K562 (cell line): ENCODE data around the gene MAPRE2. TPM values are rescaled to one million over a fixed set of nuclear protein-coding genes. Genes with fewer than 3 reads are reported as not detected.

Source experiments
- C11orf30 ChIP-seq: fragments of 450-650 bp; IDR thresholded peaks from 2 replicates; pipeline ENCODE4 v1.6.1; 2016; ENCODE audit warnings: low read depth, mild to moderate bottlenecking
- CREB3 ChIP-seq: fragments of 450-650 bp; conservative IDR thresholded peaks from 2 replicates; pipeline ENCODE4 v1.6.1; 2016; ENCODE audit warnings: missing genetic modification characterization, low read depth, mild to moderate bottlenecking, missing compliant biosample characterization, moderate library complexity
- CSDE1 ChIP-seq, 2 experiments: fragments of 450-650 bp; IDR thresholded peaks; 2 replicates each; pipeline ENCODE4 v1.6.1; 2016; ENCODE audit warnings: mild to moderate bottlenecking in 1 of 2
- DMBX1 ChIP-seq: fragments of 250-450 bp; sonication (Bioruptor Pico); IDR thresholded peaks from 2 replicates; pipeline ENCODE4 v1.8.0; 2022; ENCODE audit warnings: inconsistent platforms, mild to moderate bottlenecking, moderate library complexity, borderline replicate concordance
- EP400 ChIP-seq: fragments of 450-650 bp; IDR thresholded peaks from 2 replicates; pipeline ENCODE4 v1.6.1; 2017; ENCODE audit warnings: antibody characterized with exemption, mild to moderate bottlenecking, moderate library complexity
- EZH2 ChIP-seq: IDR thresholded peaks from 2 replicates; pipeline ENCODE4 v1.6.1; 2012; ENCODE audit warnings: low read depth, mild to moderate bottlenecking, inconsistent platforms, low read length, borderline replicate concordance
- HDAC1 ChIP-seq, 2 experiments: fragments of 450-650 bp; IDR thresholded peaks; 2 replicates each; pipeline ENCODE4 v1.6.1; 2016 to 2017; ENCODE audit warnings: inconsistent platforms in 1 of 2, mild to moderate bottlenecking in 1 of 2, moderate library complexity in 1 of 2
- IRF9 ChIP-seq: fragments of 450-650 bp; IDR thresholded peaks from 2 replicates; pipeline ENCODE4 v1.6.1; 2016; ENCODE audit warnings: missing biosample characterization, missing genetic modification characterization
- MAFF ChIP-seq: IDR thresholded peaks from 2 replicates; pipeline ENCODE4 v1.6.1; 2012; ENCODE audit warnings: low read length, improper control_type of control experiment
- MAFG ChIP-seq: fragments of 450-650 bp; conservative IDR thresholded peaks from 2 replicates; pipeline ENCODE4 v1.6.1; 2016; ENCODE audit warnings: missing genetic modification characterization, missing compliant biosample characterization
- NFE2L1 ChIP-seq: fragments of 450-650 bp; IDR thresholded peaks from 2 replicates; pipeline ENCODE4 v1.6.1; 2016; ENCODE audit warnings: missing genetic modification characterization, low read depth, mild to moderate bottlenecking, missing compliant biosample characterization, moderate library complexity, borderline replicate concordance
- PHB ChIP-seq: fragments of 250-450 bp; sonication (Bioruptor Pico); IDR thresholded peaks from 2 replicates; pipeline ENCODE4 v1.5.0; 2021
- SNIP1 ChIP-seq: fragments of 450-650 bp; IDR thresholded peaks from 2 replicates; pipeline ENCODE4 v1.7.1; 2017; ENCODE audit warnings: low read depth, mild to moderate bottlenecking
- ZBTB33 ChIP-seq: sonication (generic); formaldehyde crosslinking; IDR thresholded peaks from 2 replicates; pipeline ENCODE4 v1.8.1; 2023; ENCODE audit warnings: mild to moderate bottlenecking, missing genetic modification reagents
- ZNF224 ChIP-seq: sonication (generic); formaldehyde crosslinking; IDR thresholded peaks from 2 replicates; pipeline ENCODE4 v1.8.0; 2022; ENCODE audit warnings: mild to moderate bottlenecking, missing genetic modification reagents
- ZNF263 ChIP-seq: sonication (generic); formaldehyde crosslinking; IDR thresholded peaks from 2 replicates; pipeline ENCODE4 v1.8.0; 2022; ENCODE audit warnings: mild to moderate bottlenecking, missing genetic modification reagents, borderline replicate concordance
- ZNF639 ChIP-seq, 2 experiments: fragments of 200-800 bp in 1 of 2; sonication (Bioruptor generic) in 1 of 2; sonication (generic) in 1 of 2; formaldehyde crosslinking in 1 of 2; IDR thresholded peaks in 1 of 2; conservative IDR thresholded peaks in 1 of 2; 2 replicates each; pipeline versions ENCODE4 v1.5.0 to v1.6.1; 2016 to 2020; ENCODE audit warnings: missing compliant biosample characterization in 1 of 2, missing genetic modification characterization in 1 of 2, missing genetic modification reagents in 1 of 2
- ZNF76 ChIP-seq: fragments of 250-450 bp; sonication (Bioruptor Pico); IDR thresholded peaks from 2 replicates; pipeline ENCODE4 v1.4.0; 2020; ENCODE audit warnings: mild to moderate bottlenecking, moderate library complexity, borderline replicate concordance
- polyA plus RNA-seq, 8 experiments: library from polyadenylated mRNA; depleted of rRNA in 4 of 8; stranded (reverse) in 5 of 8; unstranded in 3 of 8; fragments of >200 nt; fragmentation: Nextera tagmentation in 2 of 8; fragmentation: Illumina TruSeq in 1 of 8; extraction: Ambion mirVana in 2 of 8; extraction: Trizol in 1 of 8; gene quantifications; 2 replicates each; pipeline versions ENCODE4 v1.2.1 to v1.2.3, GENCODE V29; 2011 to 2014; ENCODE audit warnings: inconsistent platforms in 1 of 8, missing spikeins in 1 of 8
- total RNA-seq, 7 experiments: library from RNA; depleted of rRNA in 6 of 7; stranded (reverse); fragments of >200 nt in 6 of 7; fragmentation: Illumina TruSeq in 2 of 7; extraction: Trizol in 2 of 7; gene quantifications; 2 replicates each; pipeline versions ENCODE4 v1.2.1 to v1.2.3, GENCODE V29; 2011 to 2021; ENCODE audit warnings: low replicate concordance in 1 of 7

The MAPRE2 gene
- total and polyA plus RNA-seq, 9 of the 15 experiments (the other 6 are each of a cell fraction or from before 2014, with no cell fraction given): 32.3 to 70.7 (median 40.7) TPM

GRCh38 chr18:35110059-35110458 lies 68.8 kb downstream of the MAPRE2 start (continued):
- TF ChIP-seq ZNF76 (CRISPR knock-in tag) (no peak), C11orf30 (peak; percentile 97), ZNF224 (CRISPR knock-in tag) (no peak), ZNF263 (no peak), MAFF (peak; percentile 98), PHB (no peak), CREB3 (tag) (0 out of 2 replicates have a peak, but pooled peaks have one; percentile 14), HDAC1 (IDR thresholded peaks at IDR 0.05) (no peak), EP400 (no peak), IRF9 (tag) (no peak), MAFG (tag) (peak; percentile 98), ZBTB33 (no peak), ZNF639 (CRISPR knock-in tag; conservative IDR thresholded peaks at IDR 0.05 in 1 of 2, IDR thresholded peaks at IDR 0.05 in 1 of 2) (no peak), EZH2 (no peak), NFE2L1 (tag) (0 out of 2 replicates have a peak, but pooled peaks have one; percentile 2), DMBX1 (no peak), CSDE1 (IDR thresholded peaks at IDR 0.05) (no peak), SNIP1 (no peak)
